A549 (cell line): ENCODE data around the gene TMOD1. TPM values are rescaled to one million over a fixed set of nuclear protein-coding genes. Genes with fewer than 3 reads are reported as not detected.

Experiments used
- ATAC-seq, 2 experiments: fragments of 200-7000 bp in 1 of 2; fragments of >200 bp in 1 of 2; cut with Nextera tagmentation in 1 of 2; cut with Tn5 transposase in 1 of 2; 3 replicates each; pipeline versions ENCODE4 v1.8.0 to v1.9.1; 2018 to 2020; ENCODE audit warnings: mild to moderate bottlenecking in 1 of 2, moderate library complexity in 1 of 2
- CTCF ChIA-PET: fragments of 300-600 bp; sonication (Branson Sonifier 250); formaldehyde crosslinking; extraction: SDS; loops from one replicate; lab custom pipeline; 2021; ENCODE audit warnings: antibody characterized with exemption, inconsistent platforms; lab: Yijun Ruan, JAX
- POLR2A ChIA-PET: fragments of 350-600 bp; formaldehyde crosslinking; extraction: SDS; loops from one replicate; lab custom pipeline; 2021; ENCODE audit warnings: antibody characterized with exemption, inconsistent platforms; lab: Yijun Ruan, JAX
- DNase-seq, 2 experiments: peaks; one replicate each; pipeline versions ENCODE4 v3.0.0 to v3.0.0-alpha.2; 2011 to 2016; ENCODE audit warnings: low read depth in 1 of 2, low spot score in 1 of 2
- FAIRE-seq: peaks from 2 replicates; lab custom pipeline; 2011; peaks lifted over from hg19 to GRCh38; lab: Jason Lieb, UNC
- H3K27ac ChIP-seq, 2 experiments: fragments of >200 bp; sonication (Bioruptor Twin); formaldehyde crosslinking; 3 replicates each; pipeline ENCODE4 v1.5.1; 2016 to 2017
- H3K4me1 ChIP-seq: fragments of >200 bp; sonication (Bioruptor Twin); formaldehyde crosslinking; 3 replicates; pipeline ENCODE4 v1.6.1; 2016
- H3K4me2 ChIP-seq: fragments of >200 bp; sonication (Bioruptor Twin); formaldehyde crosslinking; 3 replicates; pipeline ENCODE4 v1.6.1; 2016
- H3K4me3 ChIP-seq: fragments of >200 bp; sonication (Bioruptor Twin); formaldehyde crosslinking; 3 replicates; pipeline ENCODE4 v1.5.1; 2016
- H3K9me3 ChIP-seq: fragments of >200 bp; sonication (Bioruptor Twin); formaldehyde crosslinking; 3 replicates; pipeline ENCODE4 v1.6.1; 2016
- BHLHE40 ChIP-seq: IDR thresholded peaks from 2 replicates; pipeline ENCODE4 v1.6.1; 2012; ENCODE audit warnings: low read depth, low read length, inconsistent platforms
- CTCF ChIP-seq: fragments of >200 bp; sonication (Bioruptor Twin); formaldehyde crosslinking; IDR thresholded peaks from 3 replicates; pipeline ENCODE4 v1.5.1; 2016
- EHF ChIP-seq: fragments of 250-450 bp; sonication (Bioruptor Pico); IDR thresholded peaks from 2 replicates; pipeline ENCODE4 v1.5.0; 2020; ENCODE audit warnings: mild to moderate bottlenecking
- FOSB ChIP-seq: fragments of 250-450 bp; sonication (Bioruptor Pico); IDR thresholded peaks from 2 replicates; pipeline ENCODE4 v1.5.0; 2020; ENCODE audit warnings: mild to moderate bottlenecking, moderate library complexity
- FOXS1 ChIP-seq: fragments of 250-450 bp; sonication (Bioruptor Pico); IDR thresholded peaks from 2 replicates; pipeline ENCODE4 v1.5.0; 2020; ENCODE audit warnings: mild to moderate bottlenecking, moderate library complexity
- HDAC2 ChIP-seq: fragments of 200-600 bp; sonication (generic); IDR thresholded peaks from 2 replicates; pipeline ENCODE4 v1.6.1; 2016
- HES2 ChIP-seq: fragments of >200 bp; sonication (Bioruptor Twin); formaldehyde crosslinking; IDR thresholded peaks from 2 replicates; pipeline ENCODE4 v1.6.1; 2016
- HOXA7 ChIP-seq: fragments of 250-450 bp; sonication (Bioruptor Pico); IDR thresholded peaks from 2 replicates; pipeline ENCODE4 v1.5.0; 2020; ENCODE audit warnings: mild to moderate bottlenecking, moderate library complexity
- HOXB13 ChIP-seq: fragments of 250-450 bp; sonication (Bioruptor Pico); IDR thresholded peaks from 2 replicates; pipeline ENCODE4 v1.5.0; 2020; ENCODE audit warnings: low read depth, mild to moderate bottlenecking, moderate library complexity
- HOXB5 ChIP-seq: fragments of 250-450 bp; sonication (Bioruptor Pico); IDR thresholded peaks from 2 replicates; pipeline ENCODE4 v1.5.0; 2020; ENCODE audit warnings: mild to moderate bottlenecking, moderate library complexity
- JUN ChIP-seq, 2 experiments: fragments of >200 bp; sonication (Bioruptor Twin); formaldehyde crosslinking; IDR thresholded peaks; 2 replicates in 1 of 2; 3 replicates in 1 of 2; pipeline ENCODE4 v1.6.1; 2016 to 2017
- MAX ChIP-seq: IDR thresholded peaks from 2 replicates; pipeline ENCODE4 v1.6.1; 2012
- MAZ ChIP-seq: fragments of 150-350 bp; IDR thresholded peaks from 2 replicates; pipeline ENCODE4 v1.6.1; 2014; ENCODE audit warnings: antibody characterized with exemption, low read depth, low read length, borderline replicate concordance
- NR3C1 ChIP-seq: fragments of >200 bp; sonication (Bioruptor Twin); formaldehyde crosslinking; IDR thresholded peaks from 3 replicates; pipeline ENCODE4 v1.6.1; 2017
- RNF2 ChIP-seq: fragments of 200-600 bp; sonication (generic); IDR thresholded peaks from 2 replicates; pipeline ENCODE4 v1.6.1; 2016; ENCODE audit warnings: low read depth, mild to moderate bottlenecking, antibody characterized with exemption, moderate library complexity, borderline replicate concordance
- SMC3 ChIP-seq: fragments of >200 bp; sonication (Bioruptor Twin); formaldehyde crosslinking; IDR thresholded peaks from 3 replicates; pipeline ENCODE4 v1.6.1; 2018; ENCODE audit warnings: inconsistent platforms
- USF2 ChIP-seq: fragments of 450-650 bp; IDR thresholded peaks from 2 replicates; pipeline ENCODE4 v1.6.1; 2014; ENCODE audit warnings: antibody characterized with exemption
- ZC3H11A ChIP-seq: fragments of 450-650 bp; IDR thresholded peaks from 2 replicates; pipeline ENCODE4 v1.6.1; 2014; ENCODE audit warnings: antibody characterized with exemption, mild to moderate bottlenecking
- ZNF302 ChIP-seq: fragments of 250-450 bp; sonication (Bioruptor Pico); IDR thresholded peaks from 2 replicates; pipeline ENCODE4 v1.9.0; 2021; ENCODE audit warnings: inconsistent platforms, mild to moderate bottlenecking, moderate library complexity
- WGBS: methylation state at CpG from one replicate; pipeline ENCODE4 v1.1.6; 2017; ENCODE audit errors: missing lambda C conversion rate; 5-methylcytosine and 5-hydroxymethylcytosine counted together
- polyA plus RNA-seq, 4 experiments: library from polyadenylated mRNA; depleted of rRNA in 3 of 4; stranded (reverse); fragments of >200 nt; fragmentation: RNase III in 1 of 4; extraction: RNeasy Plus Mini Kit Qiagen cat#74134 plus additional on column Dnase treatment in 1 of 4; gene quantifications; 2 replicates in 3 of 4; 3 replicates in 1 of 4; pipeline ENCODE4 v1.2.3, GENCODE V29; 2011 to 2017

Gene TMOD1
- polyA plus RNA-seq, 2 of the 4 experiments (the other 2 are of a cell fraction), result 0.28 to 0.80 TPM

GRCh38 chr9:97521576-97522333 lies 20.3 kb downstream of the TMOD1 start (continued):
- TF ChIP-seq ZC3H11A (no peak), SMC3 (no peak), MAZ (no peak), HDAC2 (no peak), CTCF (no peak), EHF (CRISPR knock-in tag) (no peak)
- TF ChIP-seq, all 56 proteins: peak for 0

GRCh38 chr9:97524424-97524823 lies 23.0 kb downstream of the TMOD1 start:
- Histone ChIP-seq H3K9me3 (no peaks in the 10 kb centered on the region), H3K4me3 (no peak overlapping the region), H3K27ac (no peak overlapping the region), H3K4me1 (peaks cover 2% of the 10 kb centered on the region; the same call in 2 of the 3 replicates), H3K4me2 (no peak overlapping the region)
- no peak for TF ChIP-seq HOXB13 (CRISPR knock-in tag)
- no peak for TF ChIP-seq MAX
- no peak for TF ChIP-seq JUN (IDR thresholded peaks at IDR 0.05)
- no peak for TF ChIP-seq BHLHE40
- no peak for TF ChIP-seq ZNF302 (CRISPR knock-in tag)
- no peak for TF ChIP-seq HES2
- no peak for TF ChIP-seq FOSB (CRISPR knock-in tag)
- TF ChIP-seq RNF2, result no peak
- TF ChIP-seq FOXS1 (CRISPR knock-in tag), result no peak
- no peak for TF ChIP-seq HOXA7 (CRISPR knock-in tag)
- TF ChIP-seq HDAC2, result no peak
- no peak for FAIRE-seq
- POLR2A ChIA-PET, result no interaction called here
- DNase-seq, result no peak
- no peak for ATAC-seq
- CTCF ChIA-PET, result no interaction called here
- 55% methylated on average over 4 of the region's 4 CpGs for WGBS

- no peaks in the 10 kb centered on the region for H3K9me3 ChIP-seq
- no peak for FAIRE-seq
- no peak overlapping the region for H3K4me3 ChIP-seq
- no peak for ATAC-seq
- DNase-seq, result no peak
- peaks cover 7% of the 10 kb centered on the region; the same call in 1 of the 3 replicates for H3K4me1 ChIP-seq
- CTCF ChIA-PET, result interaction anchor here (0.9 to 2.3 kb wide), 3 partner anchors 10 to 15 kb away, joined by 3 to 6 read pairs (median 4); no protein-coding TSS in a partner anchor
- no peak for TF ChIP-seq HOXB5
- no peak for TF ChIP-seq USF2
- TF ChIP-seq NR3C1, result no peak
- TF ChIP-seq, all 56 proteins: peak for 0
- Histone ChIP-seq H3K27ac (no peak overlapping the region), H3K4me2 (no peak overlapping the region)
- WGBS, result 45% methylated on average over 2 of the region's 2 CpGs
- POLR2A ChIA-PET, result no interaction called here
Measured at GRCh38 chr9:97525451-97525850, 24.0 kb downstream of the TMOD1 start.
